GM18873 (cell line): ENCODE data around the gene HELB.

ENCODE experiments used
- ATAC-seq: cut with Tn5 transposase; IDR thresholded peaks from one replicate; pipeline ENCODE4 v1.9.1; 2021; ENCODE audit warnings: mild to moderate bottlenecking, moderate library complexity, moderate number of reproducible peaks; ENCODE audit not compliant: unreplicated experiment, low FRiP score

Gene HELB

DNA sequence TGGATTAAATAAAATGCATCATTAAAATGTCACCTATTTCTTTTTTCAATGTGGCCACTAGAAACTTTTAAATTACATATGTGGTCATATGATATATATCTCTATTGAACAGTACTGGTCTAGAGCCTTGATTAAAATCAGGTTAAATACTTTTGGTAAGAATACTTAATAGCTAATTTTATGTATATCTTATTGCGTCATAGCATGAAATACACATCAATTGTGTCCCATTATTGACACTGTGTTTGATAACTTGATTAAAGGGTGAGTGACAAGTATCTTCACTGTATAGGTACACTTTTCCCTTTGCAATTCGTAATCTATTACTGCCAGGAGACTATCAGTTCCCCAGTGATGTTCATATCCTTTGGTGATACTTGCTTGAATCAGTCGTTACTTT lies 4.4 kb upstream of the HELB start:
- no peak for ATAC-seq

DNA sequence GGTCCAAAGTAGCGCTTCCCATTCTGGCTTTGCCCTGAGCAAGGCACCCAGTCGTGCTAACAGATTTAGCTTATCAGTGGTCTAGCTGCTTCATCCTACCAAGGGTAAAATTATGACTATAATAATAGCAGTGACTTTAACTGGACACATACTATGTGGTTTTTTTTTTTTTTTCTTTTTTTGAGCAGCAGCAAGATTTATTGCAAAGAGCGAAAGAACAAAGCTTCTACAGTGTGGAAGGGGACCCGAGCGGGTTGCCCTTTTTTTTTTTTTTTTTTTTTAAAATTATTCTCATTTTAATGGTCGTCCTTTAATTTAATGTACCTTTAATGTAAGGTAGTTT lies 505 bp downstream of the HELB start:
- no peak for ATAC-seq

GRCh38 chr12:66303316-66303804 lies 1.1 kb downstream of the HELB start:
- ATAC-seq, result peak; percentile 63

GRCh38 chr12:66304296-66304900 lies 2.1 kb downstream of the HELB start:
- no peak for ATAC-seq

DNA sequence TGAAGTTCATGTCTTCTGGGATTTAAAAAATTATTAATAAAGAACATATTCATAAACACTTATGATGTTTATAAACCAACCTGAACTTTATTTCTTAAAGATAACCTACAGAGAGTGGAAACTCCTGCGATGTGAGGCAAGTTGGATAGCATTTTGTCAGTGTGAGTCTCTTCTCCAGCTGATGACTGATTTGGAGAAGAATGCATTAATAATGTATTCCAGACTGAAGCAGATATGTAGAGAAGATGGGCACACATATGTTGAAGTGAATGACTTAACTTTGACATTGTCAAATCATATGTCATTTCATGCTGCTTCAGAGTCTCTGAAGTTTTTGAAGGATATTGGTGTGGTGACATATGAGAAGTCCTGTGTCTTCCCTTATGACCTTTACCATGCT lies 7.3 kb downstream of the HELB start:
- ATAC-seq, result no peak

DNA sequence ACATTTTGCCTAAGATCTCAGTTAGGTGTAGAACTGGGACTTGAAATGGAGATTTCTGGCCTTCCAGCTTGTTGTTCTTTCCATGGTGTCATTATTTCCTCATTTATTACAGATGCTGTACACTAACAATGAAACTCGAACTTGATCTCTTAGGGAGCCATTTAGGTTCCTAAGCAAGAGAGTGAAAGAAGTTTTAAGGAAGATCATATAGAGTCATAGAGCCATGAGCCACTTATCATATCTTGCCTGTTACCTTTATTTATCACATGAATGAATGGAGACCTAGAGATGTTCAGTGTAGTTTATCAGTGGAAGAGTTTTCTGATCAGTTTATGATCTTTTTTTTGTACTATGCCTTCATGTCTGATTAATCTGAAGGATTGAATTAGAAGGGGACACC lies 9.9 kb downstream of the HELB start:
- ATAC-seq, result no peak

- ATAC-seq, result no peak
Measured at GRCh38 chr12:66314278-66314677, 12.0 kb downstream of the HELB start.

- no peak for ATAC-seq
Measured at GRCh38 chr12:66319266-66319954, 17.1 kb downstream of the HELB start.

GRCh38 chr12:66320996-66321395 lies 18.7 kb downstream of the HELB start:
- no peak for ATAC-seq

DNA sequence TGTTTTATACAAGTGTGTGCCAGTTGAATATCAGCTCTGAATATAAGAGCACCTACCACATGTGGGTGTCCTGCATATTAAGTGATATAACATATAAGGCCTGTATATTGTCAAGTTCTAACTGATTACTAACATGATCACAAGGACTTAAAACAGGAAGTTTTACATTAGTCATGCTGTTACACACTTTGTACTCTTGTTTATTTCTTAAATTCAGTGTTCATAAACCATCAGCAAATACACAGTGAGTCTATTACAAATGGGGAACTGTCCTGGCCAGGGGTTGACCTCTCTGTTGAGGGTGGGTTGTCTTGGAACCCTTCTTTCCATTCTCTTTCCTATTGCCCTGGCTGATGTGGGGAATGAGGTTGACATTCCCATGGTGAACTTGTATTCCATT lies 19.1 kb downstream of the HELB start:
- no peak for ATAC-seq

DNA sequence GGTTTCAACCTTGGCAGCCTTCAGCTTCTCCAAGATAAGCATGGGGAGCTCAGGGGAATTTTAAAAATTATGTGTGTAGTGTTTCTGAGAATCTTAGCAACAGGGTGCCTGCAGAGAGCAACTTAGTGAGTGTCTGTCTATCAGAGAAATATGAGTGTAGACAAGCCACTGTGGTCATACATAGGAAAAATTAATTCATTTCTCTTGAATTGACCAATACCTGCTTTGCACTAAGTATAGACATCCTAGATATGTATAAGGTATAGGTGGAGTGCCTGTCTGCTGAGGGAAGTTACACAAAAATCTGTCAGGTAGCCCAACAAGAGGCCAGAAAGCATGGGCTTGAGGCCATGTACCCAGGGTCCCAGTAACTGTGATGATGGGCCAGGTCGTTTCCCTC lies 20.7 kb downstream of the HELB start:
- no peak for ATAC-seq

DNA sequence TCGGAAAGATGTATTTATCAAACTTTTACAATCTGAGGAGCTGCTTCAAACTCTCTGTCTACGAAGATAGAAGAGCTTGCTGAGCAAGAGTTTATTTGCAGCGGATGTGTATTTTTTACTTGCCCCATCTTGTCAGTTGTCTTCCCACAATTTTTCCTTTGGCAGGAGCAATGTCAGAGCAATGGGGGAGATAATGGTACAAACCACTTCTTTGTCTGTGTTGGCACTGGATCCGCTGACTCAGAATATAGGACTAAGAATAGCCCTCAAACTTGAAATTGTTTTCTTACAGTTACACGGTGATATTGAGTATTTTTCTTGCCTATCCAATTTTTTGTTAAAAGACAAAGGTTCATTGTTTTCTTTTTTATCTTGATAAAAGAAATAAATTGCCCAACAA lies 27.6 kb downstream of the HELB start:
- no peak for ATAC-seq

DNA sequence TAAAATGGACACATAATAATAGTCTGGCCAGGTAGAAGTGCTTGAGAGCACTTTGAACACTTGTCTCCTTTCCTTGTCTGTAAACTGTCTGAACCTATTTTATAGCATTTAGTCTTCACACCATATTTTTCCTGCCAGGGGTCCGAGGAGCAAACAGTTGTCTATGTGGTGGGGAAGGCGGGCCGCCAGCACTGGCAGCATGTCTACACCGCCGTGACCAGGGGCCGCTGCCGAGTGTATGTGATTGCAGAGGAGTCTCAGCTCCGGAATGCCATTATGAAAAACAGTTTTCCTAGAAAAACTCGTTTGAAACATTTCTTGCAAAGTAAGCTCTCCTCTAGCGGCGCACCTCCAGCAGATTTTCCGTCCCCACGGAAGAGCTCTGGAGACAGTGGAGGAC lies 28.7 kb downstream of the HELB start:
- no peak for ATAC-seq

GRCh38 chr12:66331814-66332213 lies 29.5 kb downstream of the HELB start:
- ATAC-seq, result no peak

DNA sequence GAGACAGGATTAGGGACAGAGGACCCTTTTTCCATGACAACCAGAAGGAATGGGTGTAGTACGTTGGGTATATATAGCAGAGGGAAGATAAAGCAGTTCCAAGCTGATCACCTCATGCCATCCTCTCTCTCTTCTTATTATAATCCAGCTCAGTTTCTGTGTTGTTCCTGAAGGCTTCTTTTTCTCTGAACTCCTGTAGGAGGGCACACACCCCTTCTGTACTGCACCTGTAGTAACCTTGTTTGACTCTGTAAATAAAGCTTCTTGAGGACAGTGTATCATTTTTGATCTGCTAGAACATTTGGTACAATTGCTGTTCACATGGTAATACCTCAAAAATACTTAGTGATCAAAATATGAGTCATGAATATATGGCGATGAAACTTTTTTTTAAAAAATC lies 33.5 kb downstream of the HELB start:
- ATAC-seq, result no peak

- ATAC-seq, result no peak
Measured at GRCh38 chr12:66337381-66338010, 35.2 kb downstream of the HELB start.

DNA sequence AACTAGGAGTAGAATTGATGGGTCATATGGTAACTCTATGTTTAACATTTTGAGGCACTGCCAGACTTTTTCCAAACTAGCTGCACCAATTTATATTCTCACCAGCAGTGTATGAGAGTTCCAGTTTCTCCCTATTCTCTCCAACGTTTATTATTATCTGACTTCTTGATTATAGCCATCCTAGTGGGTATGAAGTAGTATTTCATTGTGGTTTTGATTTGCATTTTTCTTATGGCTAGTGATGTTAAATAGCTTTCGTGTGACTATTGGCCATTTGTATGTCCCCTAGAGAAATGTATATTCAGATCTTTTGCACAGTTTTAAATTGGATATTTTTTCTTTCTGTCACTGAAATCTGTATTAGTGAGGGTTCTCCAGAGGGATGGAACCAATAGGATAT lies 37.8 kb downstream of the HELB start:
- ATAC-seq, result no peak

GRCh38 chr12:66341126-66341525 lies 38.8 kb downstream of the HELB start:
- ATAC-seq, result no peak

DNA sequence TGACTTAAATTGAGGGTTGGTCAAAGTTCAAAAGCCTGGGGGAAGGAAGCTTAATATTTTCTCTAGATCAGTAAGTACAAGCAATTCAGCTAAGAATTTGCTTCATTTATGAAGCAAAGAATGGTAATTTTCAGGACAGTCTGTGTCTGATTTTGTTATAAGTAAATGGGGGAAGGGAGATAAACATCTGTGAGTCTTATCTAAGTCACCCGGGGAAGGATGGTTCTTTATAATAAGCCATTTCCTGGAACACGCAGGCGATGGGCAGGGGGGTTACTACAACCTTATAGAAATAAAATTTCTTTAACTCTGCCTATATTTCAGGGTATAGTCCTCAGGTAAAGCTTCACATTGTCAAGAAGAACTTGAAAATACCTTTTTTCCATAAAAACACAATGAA lies 42.9 kb downstream of the HELB start:
- no peak for ATAC-seq

DNA sequence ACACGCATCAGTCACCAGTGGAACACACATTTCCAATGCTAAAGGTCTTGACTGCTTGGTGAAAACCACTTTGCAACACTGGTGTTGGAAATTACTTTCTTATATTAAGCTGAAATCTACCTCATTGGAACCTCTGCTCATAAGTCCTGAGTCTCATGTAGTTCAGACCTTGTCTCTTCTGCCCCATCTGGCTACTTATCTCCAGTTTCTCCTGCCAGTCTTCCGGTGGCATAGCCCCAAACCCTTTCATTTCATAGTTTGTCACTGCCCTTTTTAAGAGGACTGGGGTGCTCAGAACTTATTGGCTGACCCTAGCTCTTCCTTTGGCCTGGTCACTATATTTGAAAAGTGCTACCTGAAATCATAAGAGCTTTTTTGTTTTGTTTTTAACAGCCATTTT lies 43.7 kb downstream of the HELB start:
- no peak for ATAC-seq

- ATAC-seq, result no peak
Measured at GRCh38 chr12:66351301-66351700, 49.0 kb downstream of the HELB start.

- ATAC-seq, result no peak
Measured at GRCh38 chr12:66352197-66352596, 49.9 kb downstream of the HELB start.
